H1 (cell line): ENCODE results near the gene FAM219A. TPM values are rescaled to one million over a fixed set of nuclear protein-coding genes. Genes with fewer than 3 reads are reported as not detected.

Experiments
- CTCF ChIA-PET: fragments of 300-600 bp; sonication (Branson Sonifier 250); formaldehyde crosslinking; loops from one replicate; lab custom pipeline; 2021; ENCODE audit not compliant: partially characterized antibody; lab: Charles Lee
- POLR2A ChIA-PET: fragments of 300-600 bp; sonication (Branson Sonifier 250); formaldehyde crosslinking; loops from one replicate; lab custom pipeline; 2021; ENCODE audit warnings: inconsistent platforms; ENCODE audit not compliant: partially characterized antibody; lab: Charles Lee
- DNase-seq, 2 experiments: peaks; one replicate each; pipeline versions ENCODE4 v3.0.0 to v3.0.0-alpha.2; 2010 to 2022; ENCODE audit warnings: low spot score in 2 of 2, low read depth in 1 of 2, mixed read lengths in 1 of 2
- FAIRE-seq: peaks from 2 replicates; lab custom pipeline; 2011; peaks lifted over from hg19 to GRCh38; lab: Jason Lieb, UNC
- H2AFZ ChIP-seq: 2 replicates; pipeline ENCODE4 v1.8.1; 2012; ENCODE audit warnings: low read length, inconsistent platforms
- H2AK5ac ChIP-seq: 2 replicates; pipeline ENCODE4 v1.6.1; 2013; ENCODE audit warnings: low read depth, low read length
- H2BK120ac ChIP-seq: replicated peaks from 2 replicates; pipeline ENCODE3; 2013; ENCODE audit warnings: low read depth, low read length, inconsistent platforms
- H2BK12ac ChIP-seq: 2 replicates; pipeline ENCODE4 v1.6.1; 2013; ENCODE audit warnings: low read depth, low read length
- H2BK15ac ChIP-seq: 2 replicates; pipeline ENCODE4 v1.6.1; 2013; ENCODE audit warnings: low read length
- H2BK20ac ChIP-seq: 2 replicates; pipeline ENCODE4 v1.6.1; 2013; ENCODE audit warnings: low read length
- H2BK5ac ChIP-seq: 2 replicates; pipeline ENCODE4 v1.6.1; 2013; ENCODE audit warnings: low read depth, low read length
- H3K14ac ChIP-seq: 2 replicates; pipeline ENCODE4 v1.6.1; 2013; ENCODE audit warnings: inconsistent platforms; ENCODE audit not compliant: insufficient read length
- H3K18ac ChIP-seq: 2 replicates; pipeline ENCODE4 v1.6.1; 2013; ENCODE audit warnings: low read length; ENCODE audit errors: extremely low read depth
- H3K23ac ChIP-seq: 2 replicates; pipeline ENCODE4 v1.6.1; 2013; ENCODE audit warnings: inconsistent platforms; ENCODE audit not compliant: insufficient read length
- H3K23me2 ChIP-seq: 2 replicates; pipeline ENCODE4 v1.6.1; 2013; ENCODE audit warnings: low read depth, low read length
- H3K27ac ChIP-seq: 2 replicates; pipeline ENCODE4 v1.6.1; 2011; ENCODE audit warnings: low read depth, low read length, inconsistent platforms
- H3K27me3 ChIP-seq, 4 experiments: replicated peaks in 1 of 4; 1 replicate in 1 of 4; 2 replicates in 3 of 4; pipeline versions ENCODE4 v1.6.1 to v1.8.1; 2011 to 2013; ENCODE audit warnings: low read length in 3 of 4, mild to moderate bottlenecking in 3 of 4, inconsistent platforms in 2 of 4, mixed read lengths in 2 of 4, moderate library complexity in 1 of 4; ENCODE audit not compliant: control insufficient read depth in 3 of 4, insufficient read depth in 3 of 4; ENCODE audit errors: extremely low read depth in 1 of 4
- H3K36me3 ChIP-seq, 4 experiments: 2 replicates each; pipeline versions ENCODE4 v1.6.1 to v1.8.1; 2011 to 2013; ENCODE audit warnings: mild to moderate bottlenecking in 4 of 4, low read length in 3 of 4, moderate library complexity in 2 of 4, control low read depth in 1 of 4, inconsistent platforms in 1 of 4; ENCODE audit not compliant: insufficient read depth in 4 of 4, control insufficient read depth in 2 of 4
- H3K4ac ChIP-seq: replicated peaks from 2 replicates; pipeline ENCODE3; 2013; ENCODE audit warnings: low read length, low read depth, mixed read lengths, inconsistent platforms; ENCODE audit not compliant: insufficient read length
- H3K4me1 ChIP-seq, 4 experiments: replicated peaks in 1 of 4; 1 replicate in 1 of 4; 2 replicates in 3 of 4; pipeline versions ENCODE4 v1.6.1 to v1.8.1; 2011 to 2013; ENCODE audit warnings: low read length in 3 of 4, inconsistent platforms in 2 of 4, mixed read lengths in 1 of 4; ENCODE audit not compliant: insufficient read depth in 4 of 4, control insufficient read depth in 3 of 4
- H3K4me2 ChIP-seq, 2 experiments: 2 replicates each; pipeline versions ENCODE4 v1.6.1 to v1.8.1; 2011 to 2013; ENCODE audit warnings: low read depth in 2 of 2, low read length in 2 of 2, control low read depth in 1 of 2, inconsistent platforms in 1 of 2, mild to moderate bottlenecking in 1 of 2; ENCODE audit not compliant: insufficient read depth in 1 of 2
- H3K4me3 ChIP-seq, 4 experiments: fragments of 200-600, 300-600 bp in 1 of 4; sonication (generic), shearing (Covaris generic), sonication (Bioruptor Twin) in 1 of 4; 2 replicates each; pipeline versions ENCODE4 v1.5.1 to v1.8.1; 2011 to 2016; ENCODE audit warnings: low read length in 4 of 4, low read depth in 3 of 4, control low read depth in 2 of 4, inconsistent platforms in 2 of 4, mild to moderate bottlenecking in 2 of 4, mixed read lengths in 1 of 4, moderate library complexity in 1 of 4; ENCODE audit not compliant: insufficient read depth in 2 of 4; ENCODE audit errors: extremely low read depth in 1 of 4
- H3K56ac ChIP-seq: replicated peaks from 2 replicates; pipeline ENCODE3; 2013; ENCODE audit warnings: low read depth, mild to moderate bottlenecking, mixed read lengths, low read length, inconsistent platforms; ENCODE audit not compliant: insufficient read length
- H3K79me1 ChIP-seq: 2 replicates; pipeline ENCODE4 v1.6.1; 2013; ENCODE audit warnings: low read depth, low read length, control low read depth
- H3K79me2 ChIP-seq, 2 experiments: 2 replicates each; pipeline versions ENCODE4 v1.6.1 to v1.8.1; 2012 to 2013; ENCODE audit warnings: low read length in 2 of 2, mild to moderate bottlenecking in 2 of 2, inconsistent platforms in 1 of 2; ENCODE audit not compliant: insufficient read depth in 2 of 2, control insufficient read depth in 1 of 2
- H3K9ac ChIP-seq, 4 experiments: replicated peaks in 1 of 4; 1 replicate in 1 of 4; 2 replicates in 3 of 4; pipeline versions ENCODE4 v1.6.1 to v1.8.1; 2011 to 2013; ENCODE audit warnings: low read depth in 3 of 4, low read length in 3 of 4, control low read depth in 2 of 4, mild to moderate bottlenecking in 2 of 4, moderate library complexity in 2 of 4, inconsistent platforms in 1 of 4; ENCODE audit errors: extremely low read depth in 1 of 4
- H3K9me3 ChIP-seq, 2 experiments: 2 replicates each; pipeline versions ENCODE4 v1.6.1 to v1.8.1; 2012 to 2013; ENCODE audit warnings: mild to moderate bottlenecking in 2 of 2, moderate library complexity in 2 of 2, control low read depth in 1 of 2, inconsistent platforms in 1 of 2, low read depth in 1 of 2, low read length in 1 of 2, mixed read lengths in 1 of 2; ENCODE audit not compliant: insufficient read depth in 2 of 2
- H4K20me1 ChIP-seq, 2 experiments: replicated peaks in 1 of 2; 2 replicates each; pipeline versions ENCODE3 to v1.8.1; 2011 to 2013; ENCODE audit warnings: inconsistent platforms in 2 of 2, low read length in 2 of 2, mild to moderate bottlenecking in 1 of 2; ENCODE audit not compliant: insufficient read depth in 2 of 2, control insufficient read depth in 1 of 2
- H4K5ac ChIP-seq: 2 replicates; pipeline ENCODE4 v1.6.1; 2013; ENCODE audit warnings: low read length, low read depth, mixed read lengths, inconsistent platforms; ENCODE audit not compliant: insufficient read length
- H4K8ac ChIP-seq: 2 replicates; pipeline ENCODE4 v1.8.0; 2013; ENCODE audit warnings: mild to moderate bottlenecking, moderate library complexity, low read length, inconsistent platforms; ENCODE audit not compliant: insufficient read depth; ENCODE audit errors: extremely low read depth
- H4K91ac ChIP-seq: replicated peaks from 2 replicates; pipeline ENCODE3; 2013; ENCODE audit warnings: low read length, mixed read lengths, inconsistent platforms; ENCODE audit not compliant: insufficient read length
- E2F6 ChIP-seq: IDR thresholded peaks from 2 replicates; pipeline ENCODE4 v1.6.1; 2012; ENCODE audit warnings: inconsistent platforms
- RBBP5 ChIP-seq: IDR thresholded peaks from 2 replicates; pipeline ENCODE4 v1.7.1; 2012; ENCODE audit warnings: low read depth, mild to moderate bottlenecking, inconsistent platforms, low read length, moderate library complexity, borderline replicate concordance
- SP2 ChIP-seq: IDR thresholded peaks from 2 replicates; pipeline ENCODE4 v1.6.1; 2012; ENCODE audit warnings: mild to moderate bottlenecking, low read length, inconsistent platforms
- SUZ12 ChIP-seq: fragments of 200-600 bp; sonication (generic); IDR thresholded peaks from 2 replicates; pipeline ENCODE4 v1.6.1; 2012; ENCODE audit warnings: mild to moderate bottlenecking, inconsistent platforms, low read length, moderate library complexity, mixed read lengths
- WGBS, 2 experiments: shearing (Covaris generic) in 1 of 2; methylation state at CpG; one replicate each; pipeline versions ENCODE4 v1.1.6 to v1.1.7; 2013 to 2015; ENCODE audit warnings: low lambda C conversion rate in 2 of 2, mixed read lengths in 2 of 2, inconsistent platforms in 1 of 2, low coverage in 1 of 2, missing lambda C conversion rate in 1 of 2; ENCODE audit not compliant: insufficient replicate concordance in 2 of 2, insufficient coverage in 1 of 2, insufficient read length in 1 of 2; ENCODE audit errors: extremely low coverage in 1 of 2, missing lambda C conversion rate in 1 of 2; 5-methylcytosine and 5-hydroxymethylcytosine counted together
- polyA plus RNA-seq, 7 experiments: library from polyadenylated mRNA; depleted of rRNA in 3 of 7; stranded (reverse) in 5 of 7; unstranded in 2 of 7; fragments of >200 nt in 5 of 7; fragments of 200-250 nt in 2 of 7; gene quantifications; 1 replicate in 5 of 7; 2 replicates in 1 of 7; 4 replicates in 1 of 7; pipeline versions ENCODE4 v1.2.1 to v1.2.3, GENCODE V29; 2011 to 2013; ENCODE audit warnings: missing spikeins in 2 of 7, mixed read lengths in 2 of 7
- total RNA-seq: library from RNA; stranded (reverse); fragmentation: NEBNext Ultra II Directional; extraction: Animal tissue kit (Norgen Biotek cat#: 25700); gene quantifications from 2 replicates; pipeline ENCODE4 v1.2.1, GENCODE V29; 2021

FAM219A gene
- total and polyA plus RNA-seq, 2 of the 8 experiments (the other 6 are each of a cell fraction or from before 2014, with no cell fraction given) = 7.7 to 10.4 TPM

- no peaks in the 10 kb centered on the region for H3K23me2 ChIP-seq
- no peak overlapping the region for H4K91ac ChIP-seq
- H3K4me3 ChIP-seq = no peak overlapping the region
- no peak overlapping the region for H2BK15ac ChIP-seq
- no peak for TF ChIP-seq RBBP5
- no peak for TF ChIP-seq E2F6
- TF ChIP-seq SUZ12 = no peak
- no peak for TF ChIP-seq SP2
- H3K23ac ChIP-seq = no peak overlapping the region
- no peak overlapping the region for H3K14ac ChIP-seq
- ChIA-PET POLR2A (no interaction called here), CTCF (interaction anchor here (1.6 to 5.5 kb wide), 3 partner anchors 14 to 59 kb away, joined by 4 to 56 read pairs (median 28); no protein-coding TSS in a partner anchor)
- no peaks in the 10 kb centered on the region for H3K79me1 ChIP-seq
- H4K5ac ChIP-seq = no peak overlapping the region
- H2BK120ac ChIP-seq = no peak overlapping the region
- no peaks in the 10 kb centered on the region for H3K27me3 ChIP-seq
- H2BK12ac ChIP-seq = no peak overlapping the region
- H3K4me2 ChIP-seq = no peak overlapping the region
- WGBS, 2 experiments = 93% methylated on average over 1 of the region's 1 CpG; no CpG with 5 or more reads in 1 of the 2 experiments
- H4K20me1 ChIP-seq = no peaks in the 10 kb centered on the region
- no peaks in the 10 kb centered on the region; a peak in 1 of 8 replicates for H3K36me3 ChIP-seq
- no peak overlapping the region for H3K9ac ChIP-seq
- H3K18ac ChIP-seq = no peak overlapping the region
- no peaks in the 10 kb centered on the region for H3K9me3 ChIP-seq
- H3K56ac ChIP-seq = no peak overlapping the region
- no peak overlapping the region for H2BK5ac ChIP-seq
- no peaks in the 10 kb centered on the region; a peak in 1 of 4 replicates for H3K79me2 ChIP-seq
- peaks cover 0 to 5% (median 4%) of the 10 kb centered on the region in 4 experiments; a peak in 4 of 7 replicates for H3K4me1 ChIP-seq
- H2AK5ac ChIP-seq = no peak overlapping the region
- DNase-seq (no peak), FAIRE-seq (no peak)
- H2AFZ ChIP-seq = no peak overlapping the region
- no peak overlapping the region for H2BK20ac ChIP-seq
- no peak overlapping the region for H3K27ac ChIP-seq
- no peak overlapping the region for H4K8ac ChIP-seq
- H3K4ac ChIP-seq = no peak overlapping the region
Measured at GRCh38 chr9:34442770-34443169, 15.6 kb downstream of the FAM219A start.
